Adrenal gland (tissue), 5 donors: ENCODE results near the gene ZBTB40.

Experiments
- POLR2A ChIP-seq, 2 donors: fragments of 450-650 bp; IDR thresholded peaks; one replicate each; pipeline ENCODE4 v1.6.1; 2017; ENCODE audit warnings: antibody characterized with exemption in 2 of 2, mild to moderate bottlenecking in 2 of 2, moderate library complexity in 1 of 2
- TF ChIP-seq, protein P1 (sequence below), 6 experiments: fragments of 450-650 bp in 4 of 6; fragments of 200-600 bp in 2 of 6; sonication (generic) in 1 of 6; IDR thresholded peaks; 1 replicate in 5 of 6; 2 replicates in 1 of 6; pipeline versions ENCODE4 v1.5.1 to v1.8.0; 2016 to 2021; ENCODE audit warnings: antibody characterized with exemption in 6 of 6, mild to moderate bottlenecking in 2 of 6, moderate library complexity in 1 of 6
- donor health status: DM: no; HTN: no; CAD: no.

DNA sequence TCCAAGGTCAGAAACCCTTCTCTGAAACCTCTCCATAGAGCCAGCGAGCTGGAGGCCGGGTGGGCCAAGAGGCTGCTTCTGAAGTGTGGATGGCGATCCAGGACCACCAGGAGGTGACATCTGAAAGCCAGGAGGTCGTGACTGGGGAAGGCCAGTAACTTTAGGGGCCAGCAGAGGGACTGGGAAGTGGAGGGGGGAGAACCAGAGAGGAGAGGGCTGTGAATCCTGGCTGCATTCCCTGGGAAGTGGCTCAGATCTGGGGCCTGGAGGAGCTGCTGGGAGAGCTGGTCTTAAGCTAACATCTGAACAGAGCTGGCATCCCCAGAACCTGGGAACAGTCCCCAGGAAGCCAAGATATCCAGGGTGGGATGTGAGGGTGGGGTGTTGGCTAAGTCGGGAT lies 100.4 kb downstream of the ZBTB40 start:
- TF ChIP-seq, protein P1, sequence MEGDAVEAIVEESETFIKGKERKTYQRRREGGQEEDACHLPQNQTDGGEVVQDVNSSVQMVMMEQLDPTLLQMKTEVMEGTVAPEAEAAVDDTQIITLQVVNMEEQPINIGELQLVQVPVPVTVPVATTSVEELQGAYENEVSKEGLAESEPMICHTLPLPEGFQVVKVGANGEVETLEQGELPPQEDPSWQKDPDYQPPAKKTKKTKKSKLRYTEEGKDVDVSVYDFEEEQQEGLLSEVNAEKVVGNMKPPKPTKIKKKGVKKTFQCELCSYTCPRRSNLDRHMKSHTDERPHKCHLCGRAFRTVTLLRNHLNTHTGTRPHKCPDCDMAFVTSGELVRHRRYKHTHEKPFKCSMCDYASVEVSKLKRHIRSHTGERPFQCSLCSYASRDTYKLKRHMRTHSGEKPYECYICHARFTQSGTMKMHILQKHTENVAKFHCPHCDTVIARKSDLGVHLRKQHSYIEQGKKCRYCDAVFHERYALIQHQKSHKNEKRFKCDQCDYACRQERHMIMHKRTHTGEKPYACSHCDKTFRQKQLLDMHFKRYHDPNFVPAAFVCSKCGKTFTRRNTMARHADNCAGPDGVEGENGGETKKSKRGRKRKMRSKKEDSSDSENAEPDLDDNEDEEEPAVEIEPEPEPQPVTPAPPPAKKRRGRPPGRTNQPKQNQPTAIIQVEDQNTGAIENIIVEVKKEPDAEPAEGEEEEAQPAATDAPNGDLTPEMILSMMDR (IDR thresholded peaks at IDR 0.05), result no peak
- no peak for TF ChIP-seq POLR2A (IDR thresholded peaks at IDR 0.05)
